H9 (cell line): Measurements from ENCODE around the gene EYA4. TPM values are rescaled to one million over a fixed set of nuclear protein-coding genes. Genes with fewer than 3 reads are reported as not detected.

Experiments used
- DNase-seq: peaks from one replicate; pipeline ENCODE4 v3.0.0-alpha.2; 2017
- H2AFZ ChIP-seq: one replicate; pipeline ENCODE4 v1.6.1; 2013; ENCODE audit warnings: mild to moderate bottlenecking, low read length, control low read depth, moderate library complexity
- H2AK5ac ChIP-seq: 2 replicates; pipeline ENCODE4 v1.6.1; 2013; ENCODE audit warnings: low read length, control low read depth, mixed read lengths; ENCODE audit not compliant: insufficient read length
- H2BK120ac ChIP-seq: one replicate; pipeline ENCODE4 v1.6.1; 2013; ENCODE audit warnings: low read depth, mild to moderate bottlenecking, low read length, control low read depth, inconsistent platforms; ENCODE audit not compliant: poor library complexity, severe bottlenecking
- H2BK12ac ChIP-seq: 2 replicates; pipeline ENCODE4 v1.6.1; 2013; ENCODE audit warnings: low read length, control low read depth, mixed read lengths, low read depth; ENCODE audit not compliant: insufficient read length
- H2BK15ac ChIP-seq: 2 replicates; pipeline ENCODE4 v1.6.1; 2013; ENCODE audit warnings: low read depth, low read length, control low read depth
- H2BK20ac ChIP-seq: one replicate; pipeline ENCODE4 v1.6.1; 2013; ENCODE audit warnings: low read depth, mild to moderate bottlenecking, low read length, control low read depth, inconsistent platforms; ENCODE audit not compliant: poor library complexity, severe bottlenecking
- H2BK5ac ChIP-seq: 2 replicates; pipeline ENCODE4 v1.6.1; 2013; ENCODE audit warnings: low read length, control low read depth, mixed read lengths; ENCODE audit not compliant: insufficient read length
- H3K14ac ChIP-seq: 2 replicates; pipeline ENCODE4 v1.6.1; 2013; ENCODE audit warnings: low read length, control low read depth; ENCODE audit not compliant: insufficient read depth
- H3K18ac ChIP-seq: 2 replicates; pipeline ENCODE4 v1.6.1; 2013; ENCODE audit warnings: low read depth, mild to moderate bottlenecking, mixed read lengths, low read length, control low read depth; ENCODE audit not compliant: insufficient read length
- H3K23ac ChIP-seq: 2 replicates; pipeline ENCODE4 v1.6.1; 2013; ENCODE audit warnings: low read length, control low read depth, mixed read lengths, low read depth; ENCODE audit not compliant: insufficient read length
- H3K23me2 ChIP-seq: 2 replicates; pipeline ENCODE4 v1.6.1; 2013; ENCODE audit warnings: low read depth, mild to moderate bottlenecking, mixed read lengths, low read length, control low read depth; ENCODE audit not compliant: insufficient read length, poor library complexity, severe bottlenecking
- H3K27ac ChIP-seq: 2 replicates; pipeline ENCODE4 v1.5.1; 2013; ENCODE audit warnings: low read length, control low read depth, mixed read lengths, low read depth; ENCODE audit not compliant: insufficient read length
- H3K27me3 ChIP-seq: 2 replicates; pipeline ENCODE4 v1.6.1; 2013; ENCODE audit warnings: low read length, control low read depth, inconsistent platforms; ENCODE audit not compliant: insufficient read depth
- H3K4ac ChIP-seq: 2 replicates; pipeline ENCODE4 v1.6.1; 2013; ENCODE audit warnings: low read depth, mild to moderate bottlenecking, control low read depth, inconsistent platforms, low read length, moderate library complexity
- H3K4me1 ChIP-seq: 2 replicates; pipeline ENCODE4 v1.6.1; 2013; ENCODE audit warnings: low read length, control low read depth, inconsistent platforms; ENCODE audit not compliant: insufficient read depth
- H3K4me2 ChIP-seq: 2 replicates; pipeline ENCODE4 v1.6.1; 2013; ENCODE audit warnings: low read length, control low read depth, mixed read lengths; ENCODE audit not compliant: insufficient read length, insufficient read depth
- H3K56ac ChIP-seq: 2 replicates; pipeline ENCODE4 v1.6.1; 2013; ENCODE audit warnings: low read depth, mild to moderate bottlenecking, mixed read lengths, low read length, control low read depth; ENCODE audit not compliant: insufficient read length
- H3K79me1 ChIP-seq: 2 replicates; pipeline ENCODE4 v1.6.1; 2013; ENCODE audit warnings: low read depth, mild to moderate bottlenecking, moderate library complexity, low read length, control low read depth, inconsistent platforms; ENCODE audit not compliant: insufficient read depth, poor library complexity, severe bottlenecking
- H3K79me2 ChIP-seq: 2 replicates; pipeline ENCODE4 v1.6.1; 2013; ENCODE audit warnings: low read length, control low read depth, inconsistent platforms; ENCODE audit not compliant: insufficient read depth
- H3K9ac ChIP-seq: 2 replicates; pipeline ENCODE4 v1.6.1; 2013; ENCODE audit warnings: low read length, control low read depth, mixed read lengths; ENCODE audit not compliant: insufficient read length; ENCODE audit errors: extremely low read depth
- H3K9me3 ChIP-seq: one replicate; pipeline ENCODE4 v1.6.1; 2013; ENCODE audit warnings: low read depth, low read length, inconsistent platforms; ENCODE audit not compliant: control insufficient read depth
- H3T11ph ChIP-seq: one replicate; pipeline ENCODE4 v1.6.1; 2013; ENCODE audit warnings: mild to moderate bottlenecking, low read length, control low read depth, inconsistent platforms
- H4K20me1 ChIP-seq: one replicate; pipeline ENCODE4 v1.6.1; 2013; ENCODE audit not compliant: control insufficient read depth, insufficient read length, insufficient read depth
- H4K5ac ChIP-seq: 2 replicates; pipeline ENCODE4 v1.6.1; 2013; ENCODE audit warnings: low read depth, mild to moderate bottlenecking, mixed read lengths, low read length, control low read depth; ENCODE audit not compliant: insufficient read length
- H4K8ac ChIP-seq: replicated peaks from 2 replicates; pipeline ENCODE4 v1.6.1; 2013; ENCODE audit warnings: low read length, control low read depth, mixed read lengths, low read depth; ENCODE audit not compliant: insufficient read length
- H4K91ac ChIP-seq: 2 replicates; pipeline ENCODE4 v1.6.1; 2013; ENCODE audit warnings: low read depth, mild to moderate bottlenecking, moderate library complexity, mixed read lengths, low read length, control low read depth; ENCODE audit not compliant: insufficient read length
- H3K27ac Mint-ChIP-seq, 3 experiments: 2 replicates in 2 of 3; 3 replicates in 1 of 3; pipeline ENCODE4 v1.8.0; 2020 to 2021; ENCODE audit warnings: mixed read lengths in 3 of 3, mild to moderate bottlenecking in 1 of 3, moderate library complexity in 1 of 3
- H3K27me3 Mint-ChIP-seq: 2 replicates; pipeline ENCODE4 v1.8.0; 2021; ENCODE audit warnings: low read depth, mild to moderate bottlenecking, moderate library complexity, mixed read lengths
- H3K36me3 Mint-ChIP-seq, 3 experiments: 2 replicates in 2 of 3; 3 replicates in 1 of 3; pipeline ENCODE4 v1.8.0; 2020 to 2021; ENCODE audit warnings: low read depth in 3 of 3, mixed read lengths in 3 of 3; ENCODE audit not compliant: insufficient read depth in 1 of 3
- H3K4me1 Mint-ChIP-seq, 2 experiments: 2 replicates each; pipeline ENCODE4 v1.8.0; 2020; ENCODE audit warnings: mixed read lengths in 2 of 2
- H3K4me3 Mint-ChIP-seq, 2 experiments: 2 replicates in 1 of 2; 3 replicates in 1 of 2; pipeline ENCODE4 v1.8.0; 2020 to 2021; ENCODE audit warnings: mild to moderate bottlenecking in 2 of 2, mixed read lengths in 2 of 2, moderate library complexity in 1 of 2
- H3K9me3 Mint-ChIP-seq, 2 experiments: 2 replicates in 1 of 2; 3 replicates in 1 of 2; pipeline ENCODE4 v1.8.0; 2020; ENCODE audit warnings: mild to moderate bottlenecking in 2 of 2, mixed read lengths in 2 of 2, moderate library complexity in 1 of 2
- CTCF ChIP-seq: fragments of 200-600 bp; sonication (generic); conservative IDR thresholded peaks from 3 replicates; pipeline ENCODE4 v1.8.0; 2021; ENCODE audit warnings: antibody characterized with exemption, mild to moderate bottlenecking
- WGBS: extraction: QIAGEN DNeasy Blood & Tissue Kit; methylation state at CpG from one replicate; pipeline ENCODE4 v1.1.7; 2013; ENCODE audit warnings: missing lambda C conversion rate, low lambda C conversion rate, mixed read lengths; ENCODE audit not compliant: insufficient read length; ENCODE audit errors: extremely low coverage; 5-methylcytosine and 5-hydroxymethylcytosine counted together
- total RNA-seq: library from RNA; stranded (reverse); gene quantifications from 2 replicates; pipeline ENCODE4 v1.2.1, GENCODE V29; 2021

EYA4 gene
- total RNA-seq, 1 experiment from 2014 or later: 0.26 TPM

- no peak for DNase-seq
- Mint-ChIP-seq H3K27me3 (no peaks in the 10 kb centered on the region), H3K4me1 (peaks cover 22 to 24% of the 10 kb centered on the region in 2 experiments), H3K9me3 (no peaks in the 10 kb centered on the region), H3K4me3 (no peak overlapping the region), H3K36me3 (no peaks in the 10 kb centered on the region; a peak in 1 of 7 replicates), H3K27ac (no peak overlapping the region)
- Histone ChIP-seq H3K9ac (no peak overlapping the region), H3K23me2 (no peaks in the 10 kb centered on the region), H4K8ac (no peak overlapping the region), H3K9me3 (no peaks in the 10 kb centered on the region), H2BK12ac (no peak overlapping the region), H2BK120ac (no peak overlapping the region), H3K4ac (no peak overlapping the region), H3K79me2 (no peaks in the 10 kb centered on the region), H3K79me1 (no peaks in the 10 kb centered on the region), H4K20me1 (no peaks in the 10 kb centered on the region), H4K5ac (no peak overlapping the region), H3T11ph (no peak overlapping the region), H3K18ac (no peak overlapping the region), H3K14ac (no peak overlapping the region), H2BK15ac (no peak overlapping the region), H2AK5ac (no peak overlapping the region), H3K23ac (no peak overlapping the region), H3K27ac (no peak overlapping the region), H3K4me2 (no peak overlapping the region), H3K4me1 (peaks cover 3% of the 10 kb centered on the region; the same call in 1 of the 2 replicates), H2AFZ (no peak overlapping the region), H3K27me3 (no peaks in the 10 kb centered on the region), H2BK5ac (no peak overlapping the region), H3K56ac (no peak overlapping the region), H4K91ac (no peak overlapping the region), H2BK20ac (no peak overlapping the region)
- WGBS: no CpG with 5 or more reads among the region's 5 CpGs
- TF ChIP-seq CTCF: no peak
These were observed 303.3 kb downstream of the EYA4 start for GRCh38 chr6:133544419-133544818.
